Stimulated activated CD8-positive, alpha-beta memory T cell treated with anti-CD3 and anti-CD28 coated beads, Interleukin-15, amount 100 ng/mL, for 4 hours (primary cell): ENCODE results near the gene PYROXD2.

Source experiments
- DNase-seq, 2 donors: peaks; one replicate each; pipeline ENCODE4 v3.0.0-alpha.2; 2020; ENCODE audit warnings: low read depth in 2 of 2

PYROXD2 gene

GRCh38 chr10:98414932-98415730, at the start of gene PYROXD2:
Gene PYROXD2 (minus strand): TSS chr10:98415182. CDS start chr10:98415135, 47 bp downstream.
- peak in 1 of 2 donors; percentile 4 for DNase-seq

GRCh38 chr10:98463976-98464754, 49.2 kb upstream of the PYROXD2 start:
- DNase-seq, result no peak

- DNase-seq, result no peak
Measured at GRCh38 chr10:98463016-98463415, 48.0 kb upstream of the PYROXD2 start.

GRCh38 chr10:98461500-98461842, 46.5 kb upstream of the PYROXD2 start:
- DNase-seq, result no peak

- no peak for DNase-seq
Measured at GRCh38 chr10:98460837-98461499, 46.0 kb upstream of the PYROXD2 start.

- DNase-seq, result no peak
Measured at GRCh38 chr10:98458809-98459784, 44.1 kb upstream of the PYROXD2 start.

- DNase-seq, result no peak
Measured at GRCh38 chr10:98457721-98458120, 42.7 kb upstream of the PYROXD2 start.

- DNase-seq, result no peak
Measured at GRCh38 chr10:98456686-98457482, 41.9 kb upstream of the PYROXD2 start.

GRCh38 chr10:98456043-98456570, 41.1 kb upstream of the PYROXD2 start:
- DNase-seq, result no peak

- no peak for DNase-seq
Measured at GRCh38 chr10:98453729-98454128, 38.7 kb upstream of the PYROXD2 start.

- DNase-seq, result no peak
Measured at GRCh38 chr10:98450618-98451017, 35.6 kb upstream of the PYROXD2 start.

- DNase-seq, result no peak
Measured at GRCh38 chr10:98449287-98449686, 34.3 kb upstream of the PYROXD2 start.

- DNase-seq, result peak; percentile 63 to 75
Measured at GRCh38 chr10:98446661-98447221, 31.8 kb upstream of the PYROXD2 start, which contains the start of gene HPS1. Gene HPS1 (minus strand): TSS chr10:98446935. CDS start chr10:98443240, 3,695 bp downstream.

GRCh38 chr10:98446151-98446660, 31.2 kb upstream of the PYROXD2 start:
- DNase-seq, result peak in 1 of 2 donors; percentile 15

GRCh38 chr10:98445200-98445812, 30.3 kb upstream of the PYROXD2 start:
- no peak for DNase-seq

- no peak for DNase-seq
Measured at GRCh38 chr10:98444314-98445006, 29.5 kb upstream of the PYROXD2 start.

GRCh38 chr10:98438715-98439114, 23.7 kb upstream of the PYROXD2 start:
- DNase-seq, result no peak

- no peak for DNase-seq
Measured at GRCh38 chr10:98436704-98437103, 21.7 kb upstream of the PYROXD2 start.
